Hindlimb muscle (tissue), 1 donor: ENCODE data around the gene CLCA2. TPM values are rescaled to one million over a fixed set of nuclear protein-coding genes. Genes with fewer than 3 reads are reported as not detected.

ENCODE experiments used
- DNase-seq: peaks from one replicate; pipeline ENCODE4 v3.0.0-alpha.2; 2013
- polyA plus RNA-seq: library from polyadenylated mRNA; unstranded; fragments of 120-200 nt; gene quantifications from one replicate; pipeline ENCODE4 v1.2.1, GENCODE V29; 2013; ENCODE audit not compliant: insufficient read length

CLCA2 gene
- polyA plus RNA-seq, 1 donor: 0.66 TPM

GRCh38 chr1:86434059-86434458 is 10.1 kb downstream of the CLCA2 start:
- no peak for DNase-seq

DNA sequence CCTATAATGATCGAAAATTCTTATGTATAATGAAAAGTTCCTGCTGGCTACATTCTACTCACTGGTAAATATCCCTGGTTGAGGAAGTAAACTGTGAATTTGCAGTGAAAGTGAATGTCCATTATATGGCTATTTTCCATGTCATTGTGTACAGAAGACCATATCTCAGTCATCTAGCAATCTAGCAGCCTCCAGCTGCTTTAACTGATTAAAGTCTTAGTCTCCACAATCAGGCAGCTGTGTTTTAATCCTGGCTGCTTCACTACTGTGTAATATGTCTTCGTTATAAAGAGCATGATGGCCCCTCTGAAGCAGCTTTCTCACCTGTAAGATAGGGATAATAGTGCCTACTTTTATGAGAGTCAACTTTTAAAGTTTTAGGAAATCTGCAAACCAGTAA is 11.4 kb downstream of the CLCA2 start:
- DNase-seq: no peak

DNA sequence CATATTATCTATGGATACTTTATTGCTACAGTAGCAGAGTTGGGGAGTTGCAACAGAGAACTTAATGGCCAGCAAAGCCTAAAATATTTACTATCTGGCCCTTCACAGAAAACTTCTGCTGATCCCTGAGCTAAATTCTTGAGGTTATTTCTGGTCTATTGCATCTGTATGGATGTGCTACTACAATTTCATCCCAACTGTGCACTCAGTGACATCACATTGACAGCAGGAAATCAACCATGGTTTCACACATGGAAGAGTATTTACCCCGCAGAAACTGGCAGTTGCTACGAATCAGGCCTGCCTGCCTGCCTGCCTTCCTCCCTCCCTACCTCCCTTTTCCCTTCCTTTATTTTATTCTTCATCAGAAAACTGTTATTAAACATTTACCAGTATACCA is 12.1 kb downstream of the CLCA2 start:
- no peak for DNase-seq

DNA sequence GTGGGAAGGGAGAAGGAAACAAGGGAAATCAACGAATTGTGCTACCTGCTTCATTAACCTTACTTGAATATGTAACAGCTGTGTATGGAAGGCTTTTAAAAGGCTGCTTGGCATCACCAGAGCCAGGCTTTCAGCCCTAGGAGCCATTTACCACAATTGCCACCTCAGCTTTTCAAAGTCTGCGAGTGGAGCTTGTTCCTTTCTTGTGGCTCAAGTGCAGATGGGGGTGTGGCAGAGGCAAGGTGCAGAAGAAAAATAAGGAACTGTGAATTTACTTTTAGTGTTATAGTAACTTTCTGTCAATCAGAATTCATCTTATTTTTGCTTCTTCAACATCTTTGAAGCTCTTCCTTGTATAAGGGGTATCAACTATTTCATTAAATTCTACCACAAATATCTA is 17.6 kb downstream of the CLCA2 start:
- no peak for DNase-seq

DNA sequence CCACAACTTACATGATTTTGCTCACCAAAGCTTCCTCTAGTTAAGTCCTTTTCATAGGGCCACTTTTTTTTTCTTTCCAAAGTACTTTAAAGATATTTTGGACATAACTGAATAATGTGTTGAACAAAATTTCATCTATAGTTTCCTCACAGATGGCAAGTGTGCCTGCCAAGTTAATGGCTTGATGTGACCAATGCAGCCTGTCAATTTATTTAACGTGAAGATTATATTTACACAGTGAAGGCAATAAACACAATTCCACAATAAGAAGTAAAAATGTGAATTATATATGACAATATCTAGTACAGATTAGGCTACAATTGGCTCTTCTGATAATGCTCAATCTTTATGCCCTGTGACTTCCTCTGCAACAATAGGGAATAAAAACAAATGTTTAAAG is 18.0 kb downstream of the CLCA2 start:
- no peak for DNase-seq

- no peak for DNase-seq
Observed at GRCh38 chr1:86445919-86446318, 21.9 kb downstream of the CLCA2 start.

DNA sequence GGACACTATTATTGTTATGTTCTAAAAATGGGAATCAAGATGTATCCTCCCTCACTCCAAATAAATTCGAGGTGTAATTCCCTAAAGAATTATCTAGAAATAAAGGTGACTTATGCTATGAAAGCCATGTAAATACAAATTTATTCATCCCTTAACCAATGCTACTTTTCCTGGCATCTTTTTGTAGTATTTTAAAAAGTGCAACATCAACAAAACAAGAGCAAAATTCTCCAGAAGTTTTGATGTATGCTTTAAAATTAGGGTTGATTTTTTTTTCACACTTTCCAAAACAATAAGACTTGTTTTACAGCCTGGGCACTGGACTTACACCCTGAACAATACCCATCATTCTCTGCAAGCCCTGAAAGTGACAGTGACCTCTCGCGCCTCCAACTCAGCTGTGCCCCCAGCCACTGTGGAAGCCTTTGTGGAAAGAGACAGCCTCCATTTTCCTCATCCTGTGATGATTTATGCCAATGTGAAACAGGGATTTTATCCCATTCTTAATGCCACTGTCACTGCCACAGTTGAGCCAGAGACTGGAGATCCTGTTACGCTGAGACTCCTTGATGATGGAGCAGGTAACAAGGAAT is 23.3 kb downstream of the CLCA2 start:
- no peak for DNase-seq

DNA sequence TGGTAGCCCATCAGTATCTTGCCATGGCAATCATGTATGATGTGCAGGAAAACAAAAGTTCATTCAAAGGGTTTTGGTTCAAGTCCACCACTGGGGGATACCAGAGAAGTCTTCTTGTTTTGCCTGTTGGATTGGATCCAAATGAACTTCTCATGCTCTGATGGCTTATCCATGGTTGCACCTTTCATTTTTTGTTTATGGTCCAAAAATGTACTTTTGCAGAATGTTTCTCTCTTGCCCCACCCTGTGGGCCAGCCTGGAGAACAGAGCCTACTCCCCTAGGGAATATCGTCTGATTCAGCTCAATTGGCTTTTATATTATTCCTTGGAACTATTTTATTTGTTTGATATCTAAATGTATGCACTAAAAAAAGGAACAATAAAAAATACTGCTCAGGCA is 24.7 kb downstream of the CLCA2 start:
- DNase-seq: no peak

DNA sequence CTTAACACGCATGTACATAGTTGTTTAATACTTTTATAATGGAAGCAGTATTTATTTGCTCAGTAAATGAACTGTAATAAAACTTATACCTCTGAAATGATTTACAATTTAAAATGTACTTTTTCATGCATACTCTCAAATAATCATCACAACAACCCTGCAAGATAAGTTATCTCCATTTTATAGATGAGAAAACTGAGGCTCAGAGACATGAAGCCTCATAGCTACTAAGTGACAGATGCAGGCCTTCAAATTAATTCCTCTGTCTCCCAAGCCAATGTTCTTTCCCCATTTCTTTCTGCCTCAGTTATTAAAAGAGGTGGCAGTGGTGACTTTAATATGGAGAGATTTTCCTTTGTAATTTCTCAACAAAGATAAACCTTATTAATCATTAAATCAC is 25.1 kb downstream of the CLCA2 start:
- DNase-seq: no peak

DNA sequence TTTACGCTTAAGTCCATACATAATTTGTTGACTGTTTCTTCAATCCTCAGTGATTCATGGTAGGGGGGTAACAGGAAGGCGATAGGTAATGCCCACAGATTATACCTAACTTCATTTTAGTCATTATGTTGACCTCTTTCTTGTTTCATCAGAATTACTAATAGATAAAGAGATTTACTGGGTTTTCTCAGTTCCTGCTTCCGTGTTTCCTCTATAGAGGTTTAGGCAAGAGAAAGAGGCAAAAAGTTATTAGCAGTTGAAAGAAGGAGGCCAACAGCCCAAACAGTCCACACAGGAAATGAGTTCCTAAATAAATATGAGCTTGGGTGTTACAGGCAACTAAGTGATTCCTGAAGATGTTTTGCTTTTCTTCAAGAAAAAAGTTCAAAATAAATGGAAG is 26.9 kb downstream of the CLCA2 start:
- no peak for DNase-seq

- no peak for DNase-seq
Observed at GRCh38 chr1:86453664-86454063, 29.7 kb downstream of the CLCA2 start.

- DNase-seq: no peak
Observed at GRCh38 chr1:86455073-86455472, 31.1 kb downstream of the CLCA2 start.

- no peak for DNase-seq
Observed at GRCh38 chr1:86460998-86461397, 37.0 kb downstream of the CLCA2 start.

- no peak for DNase-seq
Observed at GRCh38 chr1:86461482-86461881, 37.5 kb downstream of the CLCA2 start.

DNA sequence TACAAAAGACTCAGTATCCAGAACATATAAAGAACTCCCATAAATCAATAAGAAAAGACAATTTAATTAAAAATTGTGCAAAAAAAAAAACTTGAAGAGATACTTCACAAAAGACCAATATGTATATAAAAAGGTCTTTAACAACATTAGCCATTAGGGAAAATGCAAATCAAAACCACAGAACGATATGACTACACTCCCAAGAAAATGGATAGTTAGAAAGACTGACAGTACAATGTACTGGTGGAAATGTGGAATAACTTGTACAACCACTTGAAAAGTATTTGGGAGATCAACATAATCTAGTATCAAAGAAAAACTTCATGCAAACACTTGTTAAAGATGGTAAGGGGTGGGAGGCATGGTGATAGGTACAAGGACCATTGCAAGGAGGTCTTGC is 40.8 kb downstream of the CLCA2 start:
- no peak for DNase-seq

GRCh38 chr1:86466109-86466844 is 42.3 kb downstream of the CLCA2 start:
- no peak for DNase-seq

DNA sequence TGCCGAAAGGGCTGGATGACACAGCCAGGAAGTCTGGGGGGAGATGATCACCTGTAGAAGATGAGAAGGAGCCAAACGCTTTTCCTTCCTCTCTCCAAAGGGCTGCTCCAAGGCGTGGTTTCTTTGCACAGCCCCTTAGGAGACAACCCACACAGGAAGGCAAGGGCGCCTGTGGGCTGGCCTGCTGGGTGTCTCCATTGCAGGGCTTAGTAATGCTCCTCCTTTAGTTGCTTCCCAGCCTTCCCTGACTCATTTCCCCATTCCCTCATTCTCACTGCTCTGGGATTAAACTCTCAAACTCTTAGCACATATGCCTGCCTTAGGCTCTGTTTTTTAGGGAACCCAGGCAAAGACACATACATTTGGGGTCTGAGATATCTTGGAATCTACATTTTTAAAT is 43.0 kb downstream of the CLCA2 start:
- DNase-seq: no peak

DNA sequence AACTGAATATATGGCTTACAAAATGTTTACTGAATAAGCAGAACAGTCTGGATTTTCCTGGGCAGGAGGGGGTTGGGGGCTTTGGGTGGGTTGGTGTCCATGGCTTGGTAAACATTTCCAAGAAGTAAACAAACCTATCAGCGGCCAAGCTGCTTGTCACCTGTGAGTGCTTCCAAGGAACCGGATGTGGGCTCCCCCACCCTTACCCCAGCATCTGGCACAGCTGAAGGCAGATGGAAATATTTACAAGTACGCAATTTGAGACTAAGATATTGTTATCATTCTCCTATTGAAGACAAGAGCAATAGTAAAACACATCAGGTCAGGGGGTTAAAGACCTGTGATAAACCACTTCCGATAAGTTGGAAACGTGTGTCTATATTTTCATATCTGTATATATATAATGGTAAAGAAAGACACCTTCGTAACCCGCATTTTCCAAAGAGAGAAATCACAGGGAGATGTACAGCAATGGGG is 44.6 kb downstream of the CLCA2 start, which contains the start of gene CLCA1:
CLCA1 (plus strand) TSS at position 427 of the 477 bp plus-strand sequence; CDS start at position 472, 45 bp downstream.
- no peak for DNase-seq

DNA sequence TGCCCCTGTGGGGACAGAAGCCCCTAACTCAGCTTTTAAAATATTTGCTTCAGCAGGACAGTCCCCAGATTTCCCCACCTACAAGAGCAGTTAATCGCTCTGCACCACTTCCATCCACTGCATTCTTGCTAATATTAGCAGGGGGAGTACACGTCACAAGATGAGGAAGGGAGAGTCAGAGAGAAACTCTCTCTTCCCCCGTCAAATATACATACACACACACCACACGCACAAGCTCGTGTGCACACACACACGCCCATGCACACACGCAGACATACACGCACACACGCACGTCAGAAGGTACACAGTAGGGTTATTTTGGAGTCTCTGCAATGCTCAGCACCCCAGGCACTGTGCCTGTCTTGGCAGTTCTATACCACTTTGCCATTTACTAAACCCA is 46.9 kb downstream of the CLCA2 start:
- no peak for DNase-seq

DNA sequence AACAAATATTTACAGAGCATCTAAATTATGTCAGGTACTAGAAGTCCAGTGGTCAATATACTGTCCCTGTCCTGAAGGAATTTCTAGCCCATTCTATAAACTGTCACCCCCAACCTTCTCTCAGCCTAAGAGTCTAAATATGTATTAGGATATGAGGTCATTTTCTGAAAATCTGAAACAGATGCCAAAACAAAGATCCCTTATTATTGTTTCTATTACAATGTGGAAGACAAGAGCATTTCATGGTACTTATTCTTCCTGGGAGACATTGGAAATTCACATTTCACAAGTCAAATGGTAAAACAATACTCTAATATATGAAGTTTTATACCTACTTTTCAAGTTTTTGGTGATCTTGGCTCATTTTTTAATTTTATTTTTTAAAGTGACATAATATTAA is 47.3 kb downstream of the CLCA2 start:
- no peak for DNase-seq

- no peak for DNase-seq
Observed at GRCh38 chr1:86472152-86472551, 48.2 kb downstream of the CLCA2 start.

DNA sequence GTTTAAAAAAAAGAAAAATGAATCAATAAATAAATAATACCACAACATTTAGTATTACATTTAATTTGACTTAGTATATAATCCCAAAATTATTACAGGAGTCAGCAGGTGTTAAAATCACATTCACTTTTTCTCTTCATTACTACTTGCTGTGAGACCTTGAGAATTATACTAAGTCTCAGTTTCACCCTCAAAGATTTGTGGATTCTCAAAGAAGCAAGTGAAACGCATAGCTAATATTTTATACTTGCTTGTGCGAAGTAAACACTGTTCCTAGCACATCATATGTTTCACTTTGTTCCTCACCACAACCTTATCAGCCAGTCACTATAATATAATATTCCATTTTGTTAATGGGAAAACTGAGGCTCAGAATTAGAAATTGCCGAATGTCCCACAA is 48.8 kb downstream of the CLCA2 start:
- DNase-seq: no peak

DNA sequence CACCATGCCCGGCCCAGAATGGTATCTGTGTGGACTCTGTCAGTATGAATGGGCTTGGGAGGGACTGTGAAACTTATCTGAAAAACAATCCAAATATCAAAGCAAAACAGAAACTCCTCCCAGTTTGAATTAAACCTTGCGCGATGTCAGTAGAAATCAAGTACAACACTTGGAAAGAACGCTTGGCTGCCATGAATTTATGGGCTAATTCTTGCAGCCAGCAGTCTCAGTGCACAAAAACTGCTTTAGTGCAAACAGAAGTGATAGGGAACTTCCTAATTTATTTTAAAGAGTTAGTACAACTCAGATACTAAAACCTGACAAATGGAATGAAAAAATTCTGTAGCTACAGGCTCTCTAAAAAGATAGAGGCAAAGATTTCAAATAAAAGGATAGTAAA is 53.3 kb downstream of the CLCA2 start:
- no peak for DNase-seq

DNA sequence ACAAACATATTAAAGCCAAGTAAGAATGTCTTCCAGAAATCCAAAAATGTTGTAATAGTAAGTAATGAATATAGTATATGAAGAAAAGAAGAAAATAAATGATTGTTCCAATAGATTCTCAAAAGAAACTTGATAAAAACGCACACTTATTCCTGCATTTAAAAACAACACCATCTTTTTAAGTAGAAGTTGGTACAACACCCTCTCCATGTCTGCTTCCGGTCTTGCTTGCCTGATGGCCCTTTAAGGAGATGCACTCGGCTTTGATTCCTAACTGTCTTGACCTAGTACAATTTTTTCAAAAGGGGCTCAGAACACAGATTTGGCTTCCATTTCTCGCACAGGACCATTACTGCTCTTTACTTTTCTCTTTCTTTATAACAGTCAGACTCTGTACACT is 53.7 kb downstream of the CLCA2 start:
- DNase-seq: no peak
